Activated naive CD4-positive, alpha-beta T cell (primary cell): ENCODE results near the gene ECE1.

ENCODE experiments used
- DNase-seq, 4 experiments: peaks; one replicate each; lab custom pipeline; 2025; lab: John Stamatoyannopoulos, UW

Gene ECE1

DNA sequence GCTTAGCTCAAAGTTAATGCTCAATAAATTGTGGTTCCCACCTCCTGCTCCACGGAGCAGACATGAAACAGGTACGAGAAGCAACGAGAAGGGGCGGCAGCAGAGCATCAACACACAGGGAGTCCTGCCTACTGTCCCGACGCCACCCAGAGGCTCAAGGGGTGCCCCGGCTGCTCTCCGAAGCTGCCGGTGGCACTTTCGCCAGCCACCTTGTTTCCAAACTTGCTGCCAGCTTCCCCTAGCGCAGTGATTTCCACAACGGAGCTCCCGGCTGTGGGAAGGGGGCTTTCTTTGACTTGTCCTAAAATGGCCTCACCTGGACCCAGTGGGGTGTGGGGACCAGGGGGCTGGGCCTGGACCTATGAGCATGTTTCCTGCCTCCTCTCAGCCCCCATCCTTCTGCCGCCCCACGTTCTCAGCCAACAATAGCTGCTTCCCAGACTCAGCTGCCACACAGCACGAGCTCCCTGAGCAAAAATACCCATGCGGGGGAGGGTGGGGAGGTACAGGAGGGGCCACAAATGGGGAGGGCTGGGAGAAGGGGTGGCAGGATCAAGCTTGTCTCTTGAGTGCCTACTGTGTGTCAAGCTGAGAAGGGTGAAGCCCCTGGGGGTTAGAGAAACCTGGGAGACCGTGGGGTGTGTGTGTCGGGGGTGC, 35.6 kb upstream of the ECE1 start:
- no peak for DNase-seq

DNA sequence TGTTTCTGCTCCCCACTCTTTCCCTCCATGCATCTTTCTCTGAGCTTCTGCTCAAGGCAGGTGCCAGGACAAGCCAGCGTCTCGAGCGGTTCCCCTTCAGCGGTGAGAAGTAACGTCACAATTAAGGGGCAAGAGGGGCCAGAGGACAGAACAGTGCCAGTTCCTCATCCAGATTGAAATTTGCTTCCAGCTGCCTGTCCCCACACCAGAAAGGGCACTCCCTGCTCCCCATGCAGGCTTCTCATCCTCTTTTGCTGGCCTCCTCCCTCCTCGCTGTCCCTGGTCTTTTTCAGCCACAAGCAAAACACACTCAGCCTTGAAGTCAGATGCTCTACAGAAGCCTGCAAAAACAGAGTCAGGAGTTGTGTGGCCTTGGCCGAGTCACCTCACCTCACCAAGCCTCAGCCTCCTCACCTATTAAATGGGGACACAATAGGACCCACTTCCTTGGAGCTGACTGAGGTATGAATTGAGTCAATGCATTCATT, 35.0 kb upstream of the ECE1 start:
- no peak for DNase-seq

DNA sequence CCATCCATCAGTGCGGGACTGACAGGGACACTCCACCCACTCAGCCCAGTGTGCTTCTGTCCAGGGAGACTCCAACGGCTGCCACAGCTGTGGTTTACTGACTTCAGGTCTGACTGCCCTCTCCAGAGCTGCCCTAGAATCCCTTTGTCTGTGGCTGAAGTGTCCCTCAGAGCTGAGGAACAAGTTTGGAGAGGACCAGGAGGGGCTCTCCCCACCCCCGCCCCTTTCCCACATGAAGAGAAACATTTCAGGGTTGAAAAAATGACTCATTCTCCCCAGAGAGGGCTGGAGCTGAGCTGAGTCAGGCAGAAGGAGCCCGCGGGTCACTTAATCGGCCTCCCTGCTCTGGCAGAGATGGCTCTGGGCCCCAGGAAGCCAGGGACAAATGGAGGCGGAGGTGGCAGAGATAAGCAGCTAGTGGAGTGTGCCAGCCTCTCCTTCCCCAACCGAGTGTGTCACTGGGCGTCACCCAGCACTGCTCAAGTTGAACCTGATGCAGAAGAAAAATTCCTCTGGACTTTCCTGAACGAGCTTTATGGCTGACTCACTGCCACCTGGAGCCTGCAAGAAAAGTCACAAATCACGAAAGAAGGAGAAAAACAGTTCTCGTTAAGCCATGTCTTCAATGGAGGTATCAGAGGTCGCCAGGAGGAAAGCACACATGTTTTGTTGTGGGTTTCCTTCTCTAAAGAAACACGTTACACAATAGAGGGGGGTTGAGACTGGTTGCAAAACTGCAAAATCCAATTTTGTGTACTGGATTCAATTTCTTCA, 34.3 kb upstream of the ECE1 start:
- peak in 3 of 4 experiments; percentile 24 to 39 (median 30) for DNase-seq

DNA sequence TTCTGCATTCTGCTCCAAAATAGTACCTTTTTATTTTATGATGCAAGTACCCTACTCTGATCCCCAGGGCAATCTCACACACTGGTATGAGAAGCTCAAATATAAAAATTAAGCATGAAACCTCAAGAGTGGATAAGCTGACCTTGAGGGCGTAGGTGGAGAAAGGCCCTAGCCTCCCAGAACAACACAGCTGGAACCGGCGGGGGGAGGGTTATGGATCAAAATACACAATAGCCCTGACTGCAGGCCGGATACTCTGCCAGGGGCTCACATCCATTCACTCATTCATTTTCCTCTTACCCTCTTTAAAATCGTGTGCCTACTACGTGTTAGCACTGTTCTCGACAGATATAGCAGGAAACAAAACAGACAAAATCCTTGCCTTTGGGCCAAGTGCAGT, 32.8 kb upstream of the ECE1 start:
- no peak for DNase-seq

DNA sequence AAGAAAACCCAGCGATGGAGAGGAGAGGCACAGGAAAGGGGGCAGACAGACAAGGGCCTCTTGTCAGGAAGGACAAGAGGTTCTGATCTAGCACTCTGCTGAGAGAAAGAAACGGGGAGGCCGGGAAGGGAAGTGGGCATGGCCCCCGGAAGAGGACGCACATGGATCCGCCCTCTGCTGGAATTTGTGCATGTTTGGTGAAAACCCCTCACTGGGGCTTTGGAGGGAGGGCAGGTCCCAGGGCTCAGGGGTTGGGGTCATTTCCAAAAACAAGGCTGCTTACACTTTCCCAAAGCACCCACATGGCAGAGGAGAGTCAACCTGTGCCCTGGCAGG, 32.4 kb upstream of the ECE1 start:
- no peak for DNase-seq

DNA sequence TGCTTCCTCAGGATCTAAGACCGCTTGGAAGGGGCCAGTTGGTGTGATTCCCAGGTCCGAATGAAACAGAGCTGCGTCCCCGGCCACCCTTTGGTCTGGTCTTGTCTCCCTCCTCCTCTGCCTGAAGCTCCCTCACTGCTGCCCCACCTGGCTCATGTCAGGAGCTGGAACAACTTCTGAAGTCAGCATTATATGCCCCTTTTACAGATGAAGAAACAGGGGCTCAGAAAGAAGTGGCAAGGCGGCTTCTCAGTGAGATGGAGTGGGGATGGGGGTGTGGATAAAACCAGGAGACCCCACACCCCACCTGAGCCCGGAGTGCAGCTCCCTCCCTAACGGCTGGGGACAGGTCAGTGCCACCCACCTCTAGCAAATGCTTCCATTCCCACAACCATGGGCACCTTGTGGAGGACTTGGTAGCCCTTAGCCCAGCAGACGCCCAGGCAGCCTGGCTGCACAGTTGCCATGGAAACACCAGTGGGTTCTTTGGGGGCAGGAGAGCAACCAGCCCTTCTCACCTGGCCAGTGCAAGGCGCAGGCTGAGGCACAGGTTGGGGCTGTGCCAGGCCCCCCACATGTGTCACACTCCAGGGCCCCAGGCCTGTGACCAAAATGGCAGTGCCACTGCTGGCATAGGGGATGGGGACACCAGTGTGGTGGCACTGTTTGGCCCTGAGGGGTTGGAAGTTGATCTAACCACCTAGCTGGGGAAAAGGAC, 31.9 kb upstream of the ECE1 start:
- DNase-seq: no peak

DNA sequence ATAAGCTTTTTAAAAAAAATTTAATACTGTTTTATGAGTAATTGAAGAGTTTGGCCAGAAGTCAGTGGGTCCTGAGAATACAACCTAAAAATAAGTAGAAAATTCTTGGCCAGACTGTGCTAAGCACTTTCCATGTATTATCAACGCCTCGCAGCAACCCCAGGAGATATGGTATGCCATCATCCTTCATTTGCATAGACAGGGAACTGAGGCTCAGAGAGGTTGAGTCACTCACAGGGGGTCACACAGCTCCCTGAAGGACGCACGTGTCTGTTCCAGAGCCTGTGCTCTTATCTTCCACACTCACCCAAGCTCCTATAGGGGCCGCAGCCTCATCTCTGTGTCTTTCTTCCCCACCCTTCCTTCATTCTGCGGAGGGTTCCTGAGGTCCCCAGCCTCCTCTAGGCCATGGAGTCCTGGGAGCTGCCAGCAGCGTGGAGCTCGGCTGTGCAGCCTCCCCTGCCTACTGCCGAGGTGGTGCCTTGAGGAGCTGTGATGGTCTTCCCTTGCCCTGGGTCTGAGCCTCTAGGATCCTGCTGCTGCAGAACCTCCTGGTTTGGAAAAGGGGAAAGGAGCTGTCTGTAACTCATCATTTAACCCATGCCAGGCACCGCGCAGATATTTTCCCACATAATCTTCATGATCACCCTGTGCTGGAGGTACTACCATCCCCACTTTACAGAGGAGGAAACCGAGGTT, 30.3 kb upstream of the ECE1 start:
- no peak for DNase-seq

DNA sequence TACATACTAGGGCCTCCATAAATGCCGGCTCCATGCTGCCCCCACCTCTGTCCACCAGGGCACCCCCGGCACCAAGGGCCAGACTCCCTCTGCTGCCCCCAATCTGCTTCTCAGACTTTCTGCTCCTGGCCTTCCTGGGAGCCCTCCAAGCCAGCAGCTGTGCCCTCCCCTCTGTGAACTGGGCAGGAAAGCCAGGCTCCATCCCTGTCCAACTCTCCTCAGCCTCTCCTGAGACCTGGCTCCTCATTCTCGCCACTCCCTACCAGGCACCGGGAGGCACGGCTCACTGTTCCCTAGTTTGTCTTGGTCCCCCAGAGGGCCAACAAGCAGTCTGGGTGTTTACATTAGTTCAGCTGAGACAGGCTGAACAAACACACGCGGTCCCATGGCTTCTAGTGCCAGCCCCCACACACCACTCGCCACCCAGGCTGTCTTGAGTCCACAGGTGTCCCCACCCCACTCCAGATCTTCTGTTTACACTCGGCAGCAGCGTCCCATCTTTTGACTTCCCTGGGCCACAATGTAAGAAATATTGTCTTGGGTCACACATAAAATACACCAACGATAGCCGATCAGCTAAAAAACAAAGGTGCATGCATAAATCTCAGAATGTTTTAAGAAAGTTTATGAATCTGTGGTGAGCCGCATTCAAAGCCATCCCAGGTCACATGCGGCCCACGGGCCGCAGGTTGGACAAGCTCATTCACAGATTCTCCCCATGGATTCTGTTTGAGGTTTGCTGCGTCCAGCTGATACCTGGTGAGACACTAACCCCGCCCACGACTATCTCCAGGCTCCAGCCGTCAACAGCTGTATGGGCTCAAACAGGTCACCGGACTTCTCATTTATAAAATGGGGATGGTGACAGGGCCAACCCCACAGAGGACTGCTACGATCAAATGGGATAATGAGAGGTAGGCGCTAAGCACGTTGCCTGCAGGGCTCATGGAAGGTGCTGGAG, 29.5 kb upstream of the ECE1 start:
- DNase-seq: no peak

DNA sequence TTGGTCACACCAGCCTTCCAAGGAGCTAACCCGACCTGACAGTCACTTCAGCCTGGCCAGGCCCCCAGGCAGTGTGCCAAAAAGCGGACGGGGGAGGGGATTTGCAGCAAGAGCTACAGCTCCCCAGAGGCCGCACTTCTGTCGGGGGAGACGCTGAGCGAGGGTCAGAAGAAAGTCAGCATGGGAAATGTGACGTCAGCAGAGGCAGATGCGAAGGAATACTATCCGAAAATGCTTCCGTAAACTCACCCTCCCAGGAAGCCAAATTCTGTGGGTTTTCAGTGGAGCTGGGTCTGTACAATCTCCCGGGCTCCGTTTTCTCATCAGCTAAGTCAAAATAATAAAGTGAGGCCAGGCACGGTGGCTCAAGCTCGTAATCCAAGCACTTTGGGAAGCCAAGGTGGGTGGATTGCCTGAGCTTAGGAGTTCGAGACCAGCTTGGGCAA, 28.5 kb upstream of the ECE1 start:
- DNase-seq: no peak

DNA sequence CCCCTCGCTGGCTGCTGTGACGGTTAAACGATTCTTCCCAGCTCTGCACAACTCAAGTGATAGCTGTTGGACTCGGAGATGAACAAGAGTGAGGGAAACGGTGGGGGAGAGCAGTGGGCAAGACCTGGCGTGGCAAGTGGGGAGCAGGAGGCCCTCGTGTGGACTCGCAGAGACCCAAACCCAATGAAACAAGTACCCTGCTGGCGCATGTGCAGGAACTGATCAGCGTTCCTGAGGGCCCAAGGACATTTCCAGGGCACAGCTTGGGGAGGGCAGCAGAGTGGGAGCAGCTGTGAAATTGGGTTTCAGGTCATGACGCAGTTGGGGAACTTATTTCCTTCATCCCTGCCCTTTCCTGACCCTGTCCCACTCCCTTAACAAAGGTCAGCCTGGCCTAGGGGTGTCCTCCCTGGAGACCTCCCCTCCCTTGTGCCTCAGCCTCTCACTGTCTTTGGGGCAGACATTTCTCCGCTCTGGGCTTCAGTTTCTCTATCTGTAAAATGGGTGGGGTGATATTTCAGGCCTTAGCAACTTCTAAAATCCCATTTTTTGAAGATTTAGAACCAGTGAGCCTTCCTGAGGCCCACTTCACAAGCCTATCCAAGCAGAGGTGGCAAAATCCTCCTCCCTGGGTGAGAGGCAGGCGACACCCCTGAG, 27.9 kb upstream of the ECE1 start:
- no peak for DNase-seq

DNA sequence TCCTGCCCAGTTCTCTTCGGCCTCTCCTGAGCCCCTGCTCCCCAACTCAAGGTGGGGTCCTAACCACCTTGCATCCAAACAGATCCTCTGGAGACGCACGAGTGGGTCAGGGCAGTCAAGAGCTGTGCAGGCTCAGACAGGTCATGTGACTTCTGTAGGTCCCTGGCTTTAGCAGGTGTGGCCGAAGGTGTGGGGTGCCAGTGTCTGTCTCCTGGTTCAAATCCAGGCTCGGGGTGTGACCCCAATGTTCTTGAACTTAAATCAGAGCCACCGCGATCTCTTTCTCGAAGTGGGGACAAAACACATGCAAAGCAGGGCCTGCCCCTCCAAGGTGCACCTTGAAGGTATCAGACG, 27.4 kb upstream of the ECE1 start:
- no peak for DNase-seq

DNA sequence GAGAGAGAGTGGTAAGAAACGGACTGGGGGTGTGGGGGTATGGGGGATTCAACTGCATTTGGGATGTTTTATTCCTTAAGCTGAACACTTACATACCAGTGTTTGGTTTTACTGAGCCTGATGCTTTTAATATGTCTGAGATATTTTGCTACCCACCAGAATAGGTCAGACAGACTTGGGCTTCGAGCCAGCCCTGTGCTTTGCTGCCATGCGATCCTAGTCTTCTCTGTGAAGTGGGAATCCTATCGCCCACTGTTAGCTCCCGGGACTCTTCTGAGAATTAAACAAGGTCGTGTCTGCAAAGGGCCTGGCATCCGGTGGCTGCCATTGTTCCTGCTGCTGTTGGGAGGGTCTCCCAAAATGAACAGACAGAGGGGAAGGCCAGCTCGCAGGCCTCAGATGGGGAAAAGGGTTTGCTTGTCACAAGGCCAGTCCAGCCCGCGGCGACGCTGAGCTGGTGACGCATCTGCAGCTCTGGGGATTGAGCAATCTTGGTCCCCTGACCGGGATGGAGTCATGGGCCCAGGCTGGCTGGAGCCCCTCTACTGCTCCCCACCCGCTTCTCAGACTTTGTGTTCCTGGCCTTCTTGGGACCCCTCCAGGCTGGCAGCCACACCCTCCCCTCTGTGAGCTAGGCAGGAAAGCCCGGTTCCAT, 26.9 kb upstream of the ECE1 start:
- DNase-seq: no peak

DNA sequence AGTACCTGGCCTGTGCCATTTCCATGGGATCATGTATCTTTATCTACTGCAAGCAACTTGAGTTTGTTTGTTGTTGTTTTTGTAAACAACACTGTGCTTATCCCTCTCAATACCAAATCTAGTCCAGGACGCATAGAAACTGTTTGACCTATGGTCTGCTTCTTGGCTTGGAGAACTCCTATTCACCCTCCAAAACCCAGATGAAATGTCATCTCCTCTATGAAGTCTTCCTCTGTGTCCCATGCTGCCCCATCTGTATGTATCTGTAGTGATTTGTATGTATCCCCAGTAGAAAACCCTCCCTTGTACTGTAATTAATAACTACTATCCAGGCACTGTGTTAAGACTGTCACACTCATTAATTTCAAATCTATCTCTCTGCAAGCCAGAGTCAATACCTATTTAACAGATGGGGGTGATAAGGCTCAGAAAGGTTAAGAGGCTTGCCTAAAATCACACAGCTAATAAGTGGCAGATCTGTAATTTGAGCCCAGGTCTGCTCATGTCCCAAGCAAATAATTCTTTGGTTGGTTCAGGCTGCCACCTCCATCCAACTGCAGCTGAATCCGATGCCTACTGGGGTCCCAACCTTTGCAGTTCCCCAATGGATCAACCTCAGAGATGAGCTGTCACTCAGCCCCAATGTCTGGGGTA, 24.6 kb upstream of the ECE1 start:
- no peak for DNase-seq

DNA sequence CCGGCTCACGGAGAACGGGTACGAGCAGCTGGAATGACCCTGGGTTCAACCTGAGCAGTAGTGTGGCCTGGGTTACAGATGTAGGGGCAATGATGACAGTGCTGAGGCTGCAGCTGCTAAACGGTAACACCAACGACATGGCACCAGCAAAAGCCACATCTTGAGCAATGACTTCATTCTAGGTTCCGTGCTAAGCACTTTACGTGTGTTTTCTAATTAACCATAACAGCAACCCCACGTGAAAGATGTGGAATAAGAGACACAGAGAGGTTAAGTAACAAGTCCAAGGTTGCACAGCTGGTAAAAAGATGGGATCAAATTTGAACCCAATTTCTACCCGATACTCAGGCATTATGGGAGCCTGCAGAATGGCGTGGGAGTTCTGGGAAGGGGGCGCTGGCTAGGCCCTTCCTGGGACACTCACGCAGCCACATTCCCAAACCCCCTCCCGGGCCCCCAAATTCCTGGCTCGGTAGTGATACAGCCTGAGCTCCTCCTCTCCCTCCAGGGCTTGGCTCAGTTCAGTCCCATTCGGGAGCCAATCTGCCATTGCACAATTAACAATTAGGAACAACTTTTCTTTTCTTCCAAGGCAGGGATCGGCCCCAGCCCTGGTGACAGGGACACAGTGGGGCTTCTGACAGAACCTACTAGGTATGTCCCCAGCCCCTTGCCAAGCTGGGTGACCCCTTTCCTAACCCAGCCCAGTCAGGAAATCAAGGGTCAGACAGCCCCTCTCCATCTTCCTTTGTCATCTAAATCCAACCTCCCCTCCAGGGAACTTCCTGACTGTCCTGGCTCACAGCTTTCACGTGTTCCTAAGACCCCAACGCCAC, 23.8 kb upstream of the ECE1 start:
- no peak for DNase-seq

DNA sequence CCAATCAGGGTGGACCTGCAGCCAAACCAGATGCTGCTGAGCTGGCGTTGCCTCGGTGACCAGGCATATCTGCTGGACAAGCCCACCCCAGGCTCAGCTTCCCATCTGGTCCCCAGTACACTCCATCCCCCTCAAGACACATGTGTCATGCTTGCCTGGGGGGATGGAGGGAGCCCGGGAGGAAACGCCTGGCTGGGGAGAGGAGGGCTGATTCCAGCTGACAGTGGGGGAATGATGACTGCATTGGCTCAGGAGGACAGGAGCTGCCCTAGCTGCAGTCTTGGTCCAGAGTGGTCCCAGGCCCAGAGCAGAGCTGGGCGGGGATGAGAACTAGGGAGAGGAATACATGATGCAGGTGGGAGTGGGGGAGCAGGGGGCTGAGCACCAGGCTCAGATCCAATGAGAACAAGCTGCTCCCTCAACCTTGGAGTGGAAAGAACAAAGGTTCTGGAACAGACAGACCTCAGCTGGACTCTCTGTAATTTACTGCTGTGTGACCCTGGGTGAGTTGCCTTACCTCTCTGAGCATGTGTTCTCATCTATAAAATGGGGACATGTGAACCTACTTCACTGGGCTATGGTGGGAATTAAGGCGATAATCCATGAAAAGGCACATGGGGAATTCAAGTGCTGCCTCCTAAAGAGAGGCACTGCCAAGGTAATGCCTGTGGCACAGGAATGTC, 23.1 kb upstream of the ECE1 start:
- DNase-seq: no peak

DNA sequence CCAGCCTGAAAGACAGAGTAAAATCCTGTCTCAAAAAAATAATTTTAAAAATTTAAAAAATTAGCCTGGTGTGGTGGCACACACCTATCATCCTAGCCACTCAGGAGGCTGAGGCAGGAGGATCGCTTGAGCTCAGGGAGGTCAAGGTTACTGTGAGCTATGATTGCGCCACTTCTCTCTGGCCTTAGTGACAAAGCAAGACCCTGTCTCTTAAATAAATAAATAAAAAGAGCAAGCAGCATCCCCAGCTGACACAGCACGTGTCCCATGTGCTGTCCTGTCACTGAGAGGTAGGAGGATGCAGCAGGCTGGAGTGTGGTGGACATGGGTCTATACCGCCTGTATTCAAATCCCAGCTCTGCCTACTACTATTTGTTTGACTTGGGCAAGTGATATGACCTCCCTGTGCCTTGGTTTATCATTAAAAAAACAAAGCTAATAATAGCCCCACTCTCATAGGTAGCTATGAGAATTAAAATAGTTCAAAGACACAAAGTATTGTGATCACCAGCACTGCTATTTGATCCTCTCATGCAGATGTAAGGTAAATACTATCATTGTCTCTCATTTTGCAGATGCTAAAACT, 22.2 kb upstream of the ECE1 start:
- DNase-seq: no peak

DNA sequence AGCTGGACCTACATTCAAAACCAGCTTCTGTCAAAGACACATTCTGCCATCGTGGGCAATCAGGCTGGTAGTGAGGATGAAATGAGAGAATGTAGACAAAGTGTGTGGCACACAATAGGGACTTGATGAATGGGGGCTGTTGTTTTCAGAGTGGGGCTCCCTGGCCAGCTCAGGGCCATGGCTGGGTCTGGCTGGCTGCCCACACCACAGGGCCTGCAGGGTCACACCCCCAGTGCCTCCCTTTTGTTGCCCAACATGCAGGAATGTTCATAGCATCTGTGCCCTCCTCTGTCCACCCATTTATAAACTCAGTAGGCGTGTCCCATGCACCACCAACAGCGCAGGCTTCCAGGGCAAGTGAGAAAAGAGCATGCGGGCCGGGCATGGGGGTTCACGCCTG, 20.8 kb upstream of the ECE1 start:
- DNase-seq: no peak
